Measurements from ENCODE around the gene NRXN3. TPM values are rescaled to one million over a fixed set of nuclear protein-coding genes. Genes with fewer than 3 reads are reported as not detected.

Gene NRXN3
- total RNA-seq, 1 donor from 2014 or later, result 11.4 TPM

GRCh38 chr14:79475887-79476532 lies 1305.8 kb downstream of the NRXN3 start:
- Mint-ChIP-seq H3K4me3 (no peak overlapping the region), H3K9me3 (peaks cover 3% of the 10 kb centered on the region), H3K36me3 (no peaks in the 10 kb centered on the region), H3K27ac (no peak overlapping the region), H3K4me1 (no peaks in the 10 kb centered on the region), H3K27me3 (ENCODE audit: low read depth) (peaks cover 2% of the 10 kb centered on the region)
- TF ChIP-seq CTCF (IDR thresholded peaks at IDR 0.05; ENCODE audit: unreplicated experiment), result no peak
- no peak for DNase-seq (ENCODE audit: low spot score in 2 of 2, unreplicated experiment in 2 of 2)

GRCh38 chr14:79476552-79476951 lies 1306.4 kb downstream of the NRXN3 start:
- Mint-ChIP-seq H3K36me3 (no peaks in the 10 kb centered on the region), H3K9me3 (peaks cover 8% of the 10 kb centered on the region), H3K27me3 (ENCODE audit: low read depth) (peaks cover 2% of the 10 kb centered on the region), H3K4me1 (no peaks in the 10 kb centered on the region), H3K4me3 (no peak overlapping the region), H3K27ac (no peak overlapping the region)
- no peak for DNase-seq (ENCODE audit: low spot score in 2 of 2, unreplicated experiment in 2 of 2)
- no peak for TF ChIP-seq CTCF (IDR thresholded peaks at IDR 0.05; ENCODE audit: unreplicated experiment)

GRCh38 chr14:79480212-79480611 lies 1310.0 kb downstream of the NRXN3 start:
- DNase-seq (ENCODE audit: low spot score in 2 of 2, unreplicated experiment in 2 of 2), result no peak
- no peaks in the 10 kb centered on the region for H3K36me3 Mint-ChIP-seq
- no peaks in the 10 kb centered on the region for H3K27me3 Mint-ChIP-seq (ENCODE audit: low read depth)
- H3K4me1 Mint-ChIP-seq, result peaks cover 9% of the 10 kb centered on the region
- peaks cover 14% of the 10 kb centered on the region for H3K9me3 Mint-ChIP-seq
- H3K4me3 Mint-ChIP-seq, result no peak overlapping the region
- no peak for TF ChIP-seq CTCF (IDR thresholded peaks at IDR 0.05; ENCODE audit: unreplicated experiment)
- no peak overlapping the region for H3K27ac Mint-ChIP-seq

GRCh38 chr14:79482825-79483224 lies 1312.7 kb downstream of the NRXN3 start:
- Mint-ChIP-seq H3K36me3 (no peaks in the 10 kb centered on the region), H3K4me3 (no peak overlapping the region)
- TF ChIP-seq CTCF (IDR thresholded peaks at IDR 0.05; ENCODE audit: unreplicated experiment), result no peak

GRCh38 chr14:79483477-79484388 lies 1313.6 kb downstream of the NRXN3 start:
- H3K36me3 Mint-ChIP-seq, result no peaks in the 10 kb centered on the region
- H3K4me3 Mint-ChIP-seq, result no peak overlapping the region
- no peak overlapping the region for H3K27ac Mint-ChIP-seq
- H3K27me3 Mint-ChIP-seq (ENCODE audit: low read depth), result no peaks in the 10 kb centered on the region
- no peak for DNase-seq (ENCODE audit: low spot score in 2 of 2, unreplicated experiment in 2 of 2)
- H3K4me1 Mint-ChIP-seq, result peaks cover 17% of the 10 kb centered on the region
- H3K9me3 Mint-ChIP-seq, result peaks cover 14% of the 10 kb centered on the region
- no peak for TF ChIP-seq CTCF (IDR thresholded peaks at IDR 0.05; ENCODE audit: unreplicated experiment)

More at GRCh38 chr14:79482825-79483224, 1312.7 kb downstream of the NRXN3 start:
- peaks cover 17% of the 10 kb centered on the region for H3K4me1 Mint-ChIP-seq
- no peak overlapping the region for H3K27ac Mint-ChIP-seq
- peaks cover 14% of the 10 kb centered on the region for H3K9me3 Mint-ChIP-seq
- H3K27me3 Mint-ChIP-seq (ENCODE audit: low read depth), result no peaks in the 10 kb centered on the region
- DNase-seq (ENCODE audit: low spot score in 2 of 2, unreplicated experiment in 2 of 2), result no peak

Measured in mesothelial cell of epicardium (in vitro differentiated cells).